Hepatocyte (in vitro differentiated cells): ENCODE results near the gene LRRC63.

Experiments used
- EZH2 ChIP-seq: fragments of 200-600 bp; sonication (generic); IDR thresholded peaks from 2 replicates; pipeline ENCODE4 v1.6.1; 2016; ENCODE audit warnings: antibody characterized with exemption, mild to moderate bottlenecking, borderline replicate concordance
- TF ChIP-seq, protein P1 (sequence below): fragments of 200-600 bp; sonication (generic); IDR thresholded peaks from 2 replicates; pipeline ENCODE4 v1.5.1; 2016; ENCODE audit warnings: antibody characterized with exemption, mild to moderate bottlenecking; ENCODE audit not compliant: poor library complexity

DNA sequence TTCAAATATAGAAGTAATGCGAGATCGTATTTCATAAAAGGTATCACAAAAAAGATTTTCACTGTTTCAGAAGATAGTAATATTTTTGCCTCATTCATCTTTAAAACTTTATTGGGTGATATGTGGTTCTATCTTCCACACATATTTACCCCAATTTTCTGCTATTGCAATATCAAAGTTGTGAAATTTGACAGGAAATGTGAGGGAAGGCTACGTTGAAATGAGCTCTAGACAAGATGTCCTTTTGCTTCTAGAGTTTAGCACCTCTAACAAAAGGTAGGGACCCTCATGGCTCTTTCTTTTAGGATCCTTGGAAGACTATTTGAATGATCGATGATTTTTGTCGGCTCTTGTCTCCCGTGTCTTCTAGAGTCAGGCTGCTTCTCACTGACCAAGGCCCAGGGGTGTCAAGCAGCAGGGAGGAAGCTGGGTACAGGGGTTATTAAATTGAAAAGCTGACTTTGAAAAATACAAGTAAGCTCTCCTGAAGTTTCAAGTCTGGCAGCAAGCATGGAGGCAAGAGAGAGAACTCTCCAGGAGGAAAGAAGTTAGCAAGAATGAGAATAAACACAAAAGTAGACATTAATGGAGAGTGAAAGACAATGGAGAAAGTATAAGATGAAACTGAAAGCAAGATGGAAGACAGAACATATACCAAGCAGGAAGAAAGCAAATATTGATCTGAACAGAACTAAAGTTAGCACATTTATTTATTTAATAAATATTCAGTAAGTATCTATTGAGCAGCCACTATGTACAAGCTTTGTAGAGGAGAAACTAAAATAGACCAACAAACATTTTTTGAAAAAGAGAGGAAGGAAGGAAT, 101.9 kb downstream of the LRRC63 start:
- TF ChIP-seq, protein P1, sequence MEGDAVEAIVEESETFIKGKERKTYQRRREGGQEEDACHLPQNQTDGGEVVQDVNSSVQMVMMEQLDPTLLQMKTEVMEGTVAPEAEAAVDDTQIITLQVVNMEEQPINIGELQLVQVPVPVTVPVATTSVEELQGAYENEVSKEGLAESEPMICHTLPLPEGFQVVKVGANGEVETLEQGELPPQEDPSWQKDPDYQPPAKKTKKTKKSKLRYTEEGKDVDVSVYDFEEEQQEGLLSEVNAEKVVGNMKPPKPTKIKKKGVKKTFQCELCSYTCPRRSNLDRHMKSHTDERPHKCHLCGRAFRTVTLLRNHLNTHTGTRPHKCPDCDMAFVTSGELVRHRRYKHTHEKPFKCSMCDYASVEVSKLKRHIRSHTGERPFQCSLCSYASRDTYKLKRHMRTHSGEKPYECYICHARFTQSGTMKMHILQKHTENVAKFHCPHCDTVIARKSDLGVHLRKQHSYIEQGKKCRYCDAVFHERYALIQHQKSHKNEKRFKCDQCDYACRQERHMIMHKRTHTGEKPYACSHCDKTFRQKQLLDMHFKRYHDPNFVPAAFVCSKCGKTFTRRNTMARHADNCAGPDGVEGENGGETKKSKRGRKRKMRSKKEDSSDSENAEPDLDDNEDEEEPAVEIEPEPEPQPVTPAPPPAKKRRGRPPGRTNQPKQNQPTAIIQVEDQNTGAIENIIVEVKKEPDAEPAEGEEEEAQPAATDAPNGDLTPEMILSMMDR, result no peak
- no peak for TF ChIP-seq EZH2
